GM12878 (cell line): Measurements from ENCODE around the gene TNFAIP2. TPM values are rescaled to one million over a fixed set of nuclear protein-coding genes. Genes with fewer than 3 reads are reported as not detected.

Source experiments
- ATAC-seq: fragments of 200-7000 bp; cut with Tn5 transposase; 3 replicates; pipeline ENCODE4 v1.9.1; 2020; ENCODE audit warnings: mild to moderate bottlenecking, moderate library complexity
- BruUV-seq: library from RNA; stranded (reverse); fragments of 400-500 nt; replicated peaks from 2 replicates; lab custom pipeline; 2021; lab: Mats Ljungman, UMichigan
- CTCF ChIA-PET: fragments of 300-600 bp; sonication (Branson Sonifier 250); formaldehyde crosslinking; extraction: SDS; loops from one replicate; lab custom pipeline; 2021; ENCODE audit warnings: inconsistent platforms; lab: Yijun Ruan, JAX
- POLR2A ChIA-PET: fragments of 350-600 bp; formaldehyde crosslinking; extraction: SDS; loops from one replicate; lab custom pipeline; 2021; ENCODE audit warnings: inconsistent platforms; lab: Charles Lee
- RAD21 ChIA-PET: fragments of 300-600 bp; sonication (Branson Sonifier 250); formaldehyde crosslinking; loops from one replicate; lab custom pipeline; 2023; ENCODE audit warnings: antibody characterized with exemption; ENCODE audit not compliant: unreplicated experiment; lab: Charles Lee
- SMC1A ChIA-PET: fragments of 300-600 bp; sonication (Branson Sonifier 250); formaldehyde crosslinking; loops from one replicate; lab custom pipeline; 2023; ENCODE audit not compliant: unreplicated experiment, uncharacterized antibody; lab: Charles Lee
- DNase-seq: peaks from one replicate; pipeline ENCODE4 v3.0.0-alpha.2; 2011; ENCODE audit warnings: low read depth, low spot score
- FAIRE-seq: peaks from 3 replicates; lab custom pipeline; 2011; peaks lifted over from hg19 to GRCh38; lab: Jason Lieb, UNC
- H2AFZ ChIP-seq: 2 replicates; pipeline ENCODE4 v1.6.0; 2011; ENCODE audit warnings: low read depth, low read length, control low read depth; ENCODE audit not compliant: control insufficient read depth
- H3K27ac ChIP-seq: 2 replicates; pipeline ENCODE4 v1.5.1; 2011; ENCODE audit warnings: control low read depth; ENCODE audit not compliant: control insufficient read depth, insufficient read depth
- H3K27me3 ChIP-seq, 2 experiments: replicated peaks in 1 of 2; 2 replicates each; pipeline versions ENCODE4 v1.6.0 to v1.6.1; 2011; ENCODE audit warnings: low read length in 1 of 2; ENCODE audit not compliant: control insufficient read depth in 2 of 2, insufficient read depth in 2 of 2
- H3K36me3 ChIP-seq, 2 experiments: 2 replicates each; pipeline ENCODE4 v1.5.1; 2011; ENCODE audit warnings: low read length in 1 of 2; ENCODE audit not compliant: control insufficient read depth in 2 of 2, insufficient read depth in 2 of 2
- H3K4me1 ChIP-seq: 2 replicates; pipeline ENCODE4 v1.6.1; 2011; ENCODE audit warnings: mild to moderate bottlenecking, low read length, moderate library complexity, mixed read lengths; ENCODE audit not compliant: control insufficient read depth, insufficient read depth
- H3K4me2 ChIP-seq: 2 replicates; pipeline ENCODE4 v1.6.0; 2011; ENCODE audit warnings: control low read depth; ENCODE audit not compliant: control insufficient read depth, insufficient read depth
- H3K4me3 ChIP-seq: fragments of 200-600 bp; sonication (generic); 2 replicates; pipeline ENCODE4 v1.5.1; 2016
- H3K79me2 ChIP-seq: 2 replicates; pipeline ENCODE4 v1.6.0; 2011; ENCODE audit warnings: low read length; ENCODE audit not compliant: control insufficient read depth, insufficient read depth
- H3K9ac ChIP-seq: 2 replicates; pipeline ENCODE4 v1.8.0; 2011; ENCODE audit warnings: low read length, control low read depth, mixed read lengths; ENCODE audit not compliant: control insufficient read depth, insufficient read depth
- H3K9me3 ChIP-seq: replicated peaks from 3 replicates; pipeline ENCODE4 v1.5.1; 2011; ENCODE audit warnings: mild to moderate bottlenecking, low read length; ENCODE audit not compliant: control insufficient read depth, insufficient read depth
- H4K20me1 ChIP-seq: 2 replicates; pipeline ENCODE4 v1.6.0; 2011; ENCODE audit not compliant: control insufficient read depth, insufficient read depth
- ATF2 ChIP-seq: IDR thresholded peaks from 2 replicates; pipeline ENCODE4 v1.6.1; 2012; ENCODE audit warnings: low read length, inconsistent platforms
- CBFB ChIP-seq: IDR thresholded peaks from 2 replicates; pipeline ENCODE4 v1.6.1; 2016; ENCODE audit warnings: antibody characterized with exemption, low read depth
- CHD4 ChIP-seq: fragments of 200-600 bp; sonication (generic); IDR thresholded peaks from 2 replicates; pipeline ENCODE4 v1.6.1; 2016; ENCODE audit warnings: mild to moderate bottlenecking
- FOXM1 ChIP-seq: IDR thresholded peaks from 2 replicates; pipeline ENCODE4 v1.6.1; 2012; ENCODE audit warnings: low read depth, mild to moderate bottlenecking, inconsistent platforms, low read length, moderate library complexity
- IRF5 ChIP-seq: fragments of 450-650 bp; IDR thresholded peaks from 2 replicates; pipeline ENCODE4 v1.6.1; 2017; ENCODE audit warnings: borderline replicate concordance
- NFYB ChIP-seq: IDR thresholded peaks from 2 replicates; pipeline ENCODE4 v1.6.1; 2011; ENCODE audit warnings: low read depth, mild to moderate bottlenecking, low read length, improper control_type of control experiment, moderate library complexity; ENCODE audit not compliant: insufficient read depth
- PAX8 ChIP-seq: fragments of 450-650 bp; IDR thresholded peaks from 2 replicates; pipeline ENCODE4 v1.6.1; 2017; ENCODE audit warnings: mild to moderate bottlenecking, moderate library complexity
- RCOR1 ChIP-seq: conservative IDR thresholded peaks from 2 replicates; pipeline ENCODE4 v1.6.1; 2012; ENCODE audit warnings: low read depth, low read length, improper control_type of control experiment
- RFX5 ChIP-seq: IDR thresholded peaks from 2 replicates; pipeline ENCODE4 v1.6.1; 2011; ENCODE audit warnings: low read depth, low read length, improper control_type of control experiment
- SMAD5 ChIP-seq: IDR thresholded peaks from 2 replicates; pipeline ENCODE4 v1.6.1; 2016; ENCODE audit warnings: antibody characterized with exemption, low read depth
- ZNF687 ChIP-seq: fragments of 450-650 bp; IDR thresholded peaks from 2 replicates; pipeline ENCODE4 v1.6.1; 2017; ENCODE audit warnings: mild to moderate bottlenecking, moderate library complexity
- WGBS: methylation state at CpG from one replicate; pipeline ENCODE4 v1.1.6; 2016; ENCODE audit warnings: low lambda C conversion rate; ENCODE audit not compliant: insufficient replicate concordance, insufficient coverage; ENCODE audit errors: missing lambda C conversion rate; 5-methylcytosine and 5-hydroxymethylcytosine counted together
- in situ Hi-C: fragments of 300-500 bp; cut with MboI; formaldehyde crosslinking; loops from 9 replicates; pipeline ENCODE4 v1.14.3; 2018; ENCODE audit warnings: mixed read lengths
- intact Hi-C: fragments of 100-400 bp; cut with micrococcal nuclease; formaldehyde crosslinking; loops from one replicate; pipeline ENCODE4 v1.14.2; 2022; ENCODE audit not compliant: unreplicated experiment
- polyA plus RNA-seq, 11 experiments: library from polyadenylated mRNA; depleted of rRNA in 4 of 11; unstranded in 6 of 11; stranded (reverse) in 5 of 11; fragments of >200 nt; fragmentation: Nextera tagmentation in 4 of 11; fragmentation: Illumina TruSeq in 1 of 11; extraction: Ambion mirVana in 4 of 11; extraction: Trizol in 1 of 11; gene quantifications; 1 replicate in 1 of 11; 2 replicates in 10 of 11; pipeline versions ENCODE4 v1.2.1 to v1.2.3, GENCODE V29; 2011 to 2016; ENCODE audit warnings: inconsistent platforms in 2 of 11, missing spikeins in 2 of 11, low read depth in 1 of 11
- total RNA-seq, 4 experiments: library from RNA; depleted of rRNA in 3 of 4; stranded (reverse); fragments of >200 nt in 3 of 4; fragmentation: Illumina TruSeq in 1 of 4; extraction: Trizol in 1 of 4; gene quantifications; 2 replicates each; pipeline versions ENCODE4 v1.2.1 to v1.2.3, GENCODE V29; 2013 to 2021
- TF ChIP-seq, protein P1 (sequence below): fragments of 450-650 bp; IDR thresholded peaks from 2 replicates; pipeline ENCODE4 v1.6.1; 2017; ENCODE audit warnings: mild to moderate bottlenecking, low read depth, inconsistent platforms; ENCODE audit not compliant: poor library complexity, severe bottlenecking

Gene TNFAIP2
- total and polyA plus RNA-seq, 10 of the 15 experiments (the other 5 are each of a cell fraction or from before 2014, with no cell fraction given), result 7.1 to 150 (median 74.5) TPM

DNA sequence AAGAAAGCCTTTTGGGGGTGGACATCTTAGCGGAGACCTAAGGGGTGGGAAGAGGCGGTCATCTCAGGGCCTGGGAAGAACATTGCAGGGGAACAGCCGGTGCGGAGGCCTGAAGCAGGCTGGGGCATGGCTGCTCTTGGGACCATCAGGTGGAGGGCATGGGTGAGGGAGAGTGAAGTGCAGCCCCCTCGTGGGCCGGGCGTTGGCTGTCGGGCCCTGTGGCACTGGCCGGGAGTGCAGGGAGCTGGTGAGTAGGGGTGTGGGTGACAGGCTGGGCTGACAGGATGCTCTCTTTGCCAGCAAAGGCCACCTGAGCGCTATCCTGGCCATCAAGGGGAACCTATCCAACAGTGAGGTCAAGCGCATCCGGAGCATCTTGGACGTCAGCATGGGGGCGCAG lies 11.7 kb downstream of the TNFAIP2 start:
- H3K79me2 ChIP-seq, result no peaks in the 10 kb centered on the region
- DNase-seq (no peak), ATAC-seq (no peak), FAIRE-seq (no peak)
- ChIA-PET RAD21 (interaction anchor here (1.8 kb wide), 1 partner anchor 29 kb away, joined by 8 read pairs; no protein-coding TSS in a partner anchor), POLR2A (no interaction called here), CTCF (interaction anchor here (0.6 to 2.1 kb wide), 2 partner anchors 30 to 34 kb away, joined by 5 to 10 read pairs; no protein-coding TSS in a partner anchor), SMC1A (interaction anchor here (0.8 kb wide), 1 partner anchor 9 kb away, joined by 3 read pairs; no protein-coding TSS in a partner anchor)
- H4K20me1 ChIP-seq, result no peaks in the 10 kb centered on the region
- peaks cover 7 to 9% of the 10 kb centered on the region in 2 experiments; a peak in 3 of 4 replicates for H3K36me3 ChIP-seq
- no peak overlapping the region for H3K4me2 ChIP-seq
- H3K27me3 ChIP-seq, result no peaks in the 10 kb centered on the region
- no peak overlapping the region for H3K9ac ChIP-seq
- intact Hi-C loops (no loop called here), in situ Hi-C loops (no loop called here)
- no peaks in the 10 kb centered on the region for H3K9me3 ChIP-seq
- no peak overlapping the region for H3K4me3 ChIP-seq
- no peaks in the 10 kb centered on the region; the same call in 1 of the 2 replicates for H3K4me1 ChIP-seq
- H3K27ac ChIP-seq, result no peak overlapping the region
- WGBS, result 93% methylated on average over 12 of the region's 14 CpGs
- BruUV-seq, result no TSS peak
- H2AFZ ChIP-seq, result no peak overlapping the region
- TF ChIP-seq IRF5 (no peak), RFX5 (no peak), CHD4 (no peak), SMAD5 (no peak), RCOR1 (no peak), FOXM1 (no peak), CBFB (no peak), PAX8 (no peak), ZNF687 (no peak), NFYB (no peak), ATF2 (no peak)
- TF ChIP-seq, protein P1, sequence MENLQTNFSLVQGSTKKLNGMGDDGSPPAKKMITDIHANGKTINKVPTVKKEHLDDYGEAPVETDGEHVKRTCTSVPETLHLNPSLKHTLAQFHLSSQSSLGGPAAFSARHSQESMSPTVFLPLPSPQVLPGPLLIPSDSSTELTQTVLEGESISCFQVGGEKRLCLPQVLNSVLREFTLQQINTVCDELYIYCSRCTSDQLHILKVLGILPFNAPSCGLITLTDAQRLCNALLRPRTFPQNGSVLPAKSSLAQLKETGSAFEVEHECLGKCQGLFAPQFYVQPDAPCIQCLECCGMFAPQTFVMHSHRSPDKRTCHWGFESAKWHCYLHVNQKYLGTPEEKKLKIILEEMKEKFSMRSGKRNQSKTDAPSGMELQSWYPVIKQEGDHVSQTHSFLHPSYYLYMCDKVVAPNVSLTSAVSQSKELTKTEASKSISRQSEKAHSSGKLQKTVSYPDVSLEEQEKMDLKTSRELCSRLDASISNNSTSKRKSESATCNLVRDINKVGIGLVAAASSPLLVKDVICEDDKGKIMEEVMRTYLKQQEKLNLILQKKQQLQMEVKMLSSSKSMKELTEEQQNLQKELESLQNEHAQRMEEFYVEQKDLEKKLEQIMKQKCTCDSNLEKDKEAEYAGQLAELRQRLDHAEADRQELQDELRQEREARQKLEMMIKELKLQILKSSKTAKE, result no peak
